ENCODE data around the gene C19orf33.
"Not testable (repeated sequence)": the region's sequence is repeated elsewhere in the genome, so short reads cannot be mapped to it uniquely, and the experiment has no call there.

C19orf33 gene

DNA sequence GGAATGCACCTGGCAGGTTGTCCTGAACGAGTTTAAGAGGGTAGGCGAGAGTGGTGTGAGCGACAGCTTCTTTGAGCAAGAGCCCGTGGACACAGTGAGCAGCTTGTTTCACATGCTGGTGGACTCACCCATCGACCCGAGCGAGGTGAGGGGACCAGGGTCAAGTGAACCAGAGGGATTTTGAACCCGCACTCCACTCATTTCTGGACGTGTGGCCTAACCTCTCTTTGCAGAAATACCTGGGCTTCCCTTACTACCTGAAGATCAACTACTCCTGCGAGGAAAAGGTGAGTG is 33.3 kb downstream of the C19orf33 start:
- DNase-seq (ENCODE audit: low read depth): no peak
- no peak for TF ChIP-seq MYC (IDR thresholded peaks at IDR 0.05; ENCODE audit: low read depth, low read length)
- TF ChIP-seq, protein P1, sequence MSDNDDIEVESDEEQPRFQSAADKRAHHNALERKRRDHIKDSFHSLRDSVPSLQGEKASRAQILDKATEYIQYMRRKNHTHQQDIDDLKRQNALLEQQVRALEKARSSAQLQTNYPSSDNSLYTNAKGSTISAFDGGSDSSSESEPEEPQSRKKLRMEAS (IDR thresholded peaks at IDR 0.05; ENCODE audit: low read depth, low read length): no peak
- H3K4me3 ChIP-seq (ENCODE audit: low read depth, low read length): no peak overlapping the region

DNA sequence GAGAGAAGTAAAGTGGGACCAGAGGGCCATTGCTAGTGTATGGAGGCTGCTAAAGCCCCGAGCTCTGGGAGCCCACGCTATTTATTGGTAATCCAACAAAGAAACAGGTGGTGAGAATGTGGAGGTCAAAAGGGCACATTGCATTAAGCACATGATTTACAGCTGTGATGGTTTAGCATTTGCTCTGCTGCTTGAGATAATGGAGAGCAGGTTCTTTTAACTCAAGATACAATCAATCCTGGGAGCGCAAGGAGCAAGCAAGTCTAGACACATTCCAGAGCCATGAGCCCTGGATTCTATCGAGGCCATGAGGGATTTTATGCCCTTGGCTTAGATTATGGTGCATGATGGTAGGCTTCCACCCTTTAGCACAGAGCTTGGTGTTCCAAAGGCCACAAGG is 35.0 kb downstream of the C19orf33 start:
- DNase-seq (ENCODE audit: low read depth); H3K4me3 ChIP-seq (ENCODE audit: low read depth, low read length): not testable (repeated sequence)

DNA sequence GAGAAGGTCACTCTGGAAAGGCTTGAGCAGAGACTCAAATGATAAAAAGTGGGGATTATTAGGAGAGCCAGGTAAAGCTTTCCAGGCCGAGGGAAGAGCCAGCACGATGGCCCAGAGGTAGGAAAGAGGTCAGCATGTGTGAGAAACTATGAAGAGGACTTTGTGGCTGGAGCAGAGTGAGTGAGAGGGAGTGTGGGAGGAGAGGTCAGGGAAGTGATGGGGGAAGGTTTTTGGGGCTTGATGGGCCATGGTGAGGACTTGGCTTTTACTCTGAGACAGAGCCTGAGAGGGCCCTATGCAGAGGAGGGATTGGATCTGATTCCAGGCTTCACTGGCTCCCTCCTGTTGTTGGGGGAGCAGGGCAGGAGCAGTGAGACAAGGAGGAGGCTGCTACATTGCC is 36.9 kb downstream of the C19orf33 start:
- H3K4me3 ChIP-seq (ENCODE audit: low read depth, low read length): no peak overlapping the region
- TF ChIP-seq, protein P2, sequence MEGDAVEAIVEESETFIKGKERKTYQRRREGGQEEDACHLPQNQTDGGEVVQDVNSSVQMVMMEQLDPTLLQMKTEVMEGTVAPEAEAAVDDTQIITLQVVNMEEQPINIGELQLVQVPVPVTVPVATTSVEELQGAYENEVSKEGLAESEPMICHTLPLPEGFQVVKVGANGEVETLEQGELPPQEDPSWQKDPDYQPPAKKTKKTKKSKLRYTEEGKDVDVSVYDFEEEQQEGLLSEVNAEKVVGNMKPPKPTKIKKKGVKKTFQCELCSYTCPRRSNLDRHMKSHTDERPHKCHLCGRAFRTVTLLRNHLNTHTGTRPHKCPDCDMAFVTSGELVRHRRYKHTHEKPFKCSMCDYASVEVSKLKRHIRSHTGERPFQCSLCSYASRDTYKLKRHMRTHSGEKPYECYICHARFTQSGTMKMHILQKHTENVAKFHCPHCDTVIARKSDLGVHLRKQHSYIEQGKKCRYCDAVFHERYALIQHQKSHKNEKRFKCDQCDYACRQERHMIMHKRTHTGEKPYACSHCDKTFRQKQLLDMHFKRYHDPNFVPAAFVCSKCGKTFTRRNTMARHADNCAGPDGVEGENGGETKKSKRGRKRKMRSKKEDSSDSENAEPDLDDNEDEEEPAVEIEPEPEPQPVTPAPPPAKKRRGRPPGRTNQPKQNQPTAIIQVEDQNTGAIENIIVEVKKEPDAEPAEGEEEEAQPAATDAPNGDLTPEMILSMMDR (IDR thresholded peaks at IDR 0.05; ENCODE audit: low read depth, low read length): no peak
- TF ChIP-seq, protein P1 (IDR thresholded peaks at IDR 0.05; ENCODE audit: low read depth, low read length): no peak
- TF ChIP-seq MYC (IDR thresholded peaks at IDR 0.05; ENCODE audit: low read depth, low read length) (no peak), POLR2A (IDR thresholded peaks at IDR 0.05; ENCODE audit: extremely low read depth, insufficient read length) (no peak)
- no peak for DNase-seq (ENCODE audit: low read depth)

DNA sequence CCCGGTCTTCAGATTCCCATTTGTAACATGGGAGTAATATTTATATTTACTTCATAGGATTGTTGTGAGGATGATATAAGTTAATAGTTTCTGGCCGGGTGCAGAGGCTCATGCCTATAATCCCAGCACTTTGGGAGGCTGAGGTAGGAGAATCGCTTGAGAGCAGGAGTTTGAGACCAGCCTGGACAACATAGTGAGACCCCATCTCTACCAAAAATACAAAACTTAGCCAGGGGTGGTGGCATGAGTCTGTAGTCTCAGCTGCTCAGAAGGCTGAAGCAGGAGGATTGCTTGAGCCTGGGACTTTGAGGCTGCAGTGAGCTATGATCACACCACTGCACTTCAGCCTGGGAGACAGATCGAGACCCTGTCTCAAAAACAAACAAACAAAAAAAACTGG is 42.8 kb downstream of the C19orf33 start:
- TF ChIP-seq, protein P2 (IDR thresholded peaks at IDR 0.05; ENCODE audit: low read depth, low read length): no peak
- no peak for TF ChIP-seq POLR2A (IDR thresholded peaks at IDR 0.05; ENCODE audit: extremely low read depth, insufficient read length)
- no peak for TF ChIP-seq MYC (IDR thresholded peaks at IDR 0.05; ENCODE audit: low read depth, low read length)
- TF ChIP-seq, protein P1 (IDR thresholded peaks at IDR 0.05; ENCODE audit: low read depth, low read length): no peak
- H3K4me3 ChIP-seq (ENCODE audit: low read depth, low read length): no peak overlapping the region
- DNase-seq (ENCODE audit: low read depth): no peak

DNA sequence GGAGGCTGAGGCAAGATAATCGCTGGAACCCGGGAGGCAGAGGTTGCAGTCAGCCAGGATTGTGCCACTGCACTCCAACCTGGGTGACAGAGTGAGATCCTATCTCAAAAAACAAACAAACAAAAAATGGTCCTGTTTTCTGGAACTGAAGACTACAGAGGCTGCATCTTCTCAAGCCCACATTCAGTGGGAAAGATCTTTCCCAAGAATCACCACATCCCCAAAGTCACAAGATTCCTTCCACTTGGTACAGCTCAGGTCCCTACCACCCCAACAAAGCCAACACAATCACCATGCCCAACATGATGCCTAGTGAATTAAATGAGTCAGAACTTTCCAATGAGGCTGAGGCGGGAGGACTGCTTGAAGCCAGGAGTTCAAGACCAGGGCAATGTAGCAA is 46.8 kb downstream of the C19orf33 start:
- H3K4me3 ChIP-seq (ENCODE audit: low read depth, low read length): no peak overlapping the region
- TF ChIP-seq MYC (IDR thresholded peaks at IDR 0.05; ENCODE audit: low read depth, low read length) (no peak), POLR2A (IDR thresholded peaks at IDR 0.05; ENCODE audit: extremely low read depth, insufficient read length) (no peak)
- TF ChIP-seq, protein P2 (IDR thresholded peaks at IDR 0.05; ENCODE audit: low read depth, low read length): no peak
- TF ChIP-seq, protein P1 (IDR thresholded peaks at IDR 0.05; ENCODE audit: low read depth, low read length): no peak
- DNase-seq (ENCODE audit: low read depth): no peak

DNA sequence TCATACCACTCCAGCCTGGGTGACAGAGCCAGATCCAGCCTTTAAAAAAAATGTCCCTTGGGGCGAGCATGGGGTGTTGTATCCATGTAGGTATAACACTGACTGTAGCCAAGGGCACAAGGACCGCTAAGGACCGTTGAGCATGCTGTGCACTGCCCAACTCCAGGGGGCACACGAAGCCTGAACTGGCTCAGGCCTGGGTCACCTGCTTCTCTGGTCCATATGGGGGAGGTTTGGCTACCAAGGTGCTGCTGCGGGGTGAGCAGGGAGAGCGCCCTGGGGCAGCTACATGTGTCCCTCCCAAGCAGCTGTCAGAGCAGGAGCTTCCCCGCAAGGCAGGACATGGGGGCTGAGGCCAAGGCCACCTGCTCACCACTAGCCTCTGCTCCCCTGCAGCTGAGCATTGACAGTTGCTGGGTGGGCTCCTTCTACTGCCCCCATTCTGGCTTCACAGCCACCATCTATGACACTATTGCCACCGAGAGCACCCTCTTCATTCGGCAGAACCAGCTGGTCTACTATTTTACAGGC is 47.9 kb downstream of the C19orf33 start:
- no peak for DNase-seq (ENCODE audit: low read depth)
- no peak overlapping the region for H3K4me3 ChIP-seq (ENCODE audit: low read depth, low read length)

DNA sequence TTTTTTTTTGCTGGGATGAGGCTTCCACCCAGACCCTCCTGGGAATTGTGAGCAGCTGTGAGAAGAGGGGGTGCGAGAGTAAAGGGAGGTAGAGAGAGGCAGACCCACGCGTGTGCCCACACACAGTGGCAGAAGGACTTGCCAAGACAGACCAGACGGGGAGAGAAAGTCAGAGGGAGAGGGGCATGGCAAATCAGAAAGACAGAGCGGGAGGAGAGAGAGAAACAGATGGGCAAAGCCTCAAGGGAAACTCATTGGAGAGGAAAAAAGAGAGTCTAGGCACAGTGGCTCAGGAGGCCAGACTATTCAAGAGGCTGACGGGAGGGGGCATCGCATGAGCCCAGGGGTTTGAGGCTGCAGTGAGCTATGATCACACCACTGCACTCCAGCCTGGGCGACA is 48.6 kb downstream of the C19orf33 start:
- TF ChIP-seq, protein P2 (IDR thresholded peaks at IDR 0.05; ENCODE audit: low read depth, low read length): no peak
- TF ChIP-seq, protein P1 (IDR thresholded peaks at IDR 0.05; ENCODE audit: low read depth, low read length): no peak
- TF ChIP-seq POLR2A (IDR thresholded peaks at IDR 0.05; ENCODE audit: extremely low read depth, insufficient read length) (no peak), MYC (IDR thresholded peaks at IDR 0.05; ENCODE audit: low read depth, low read length) (no peak)
- H3K4me3 ChIP-seq (ENCODE audit: low read depth, low read length): no peak overlapping the region
- no peak for DNase-seq (ENCODE audit: low read depth)

More for the DNA sequence above, 47.9 kb downstream of the C19orf33 start:
- TF ChIP-seq, protein P1 (IDR thresholded peaks at IDR 0.05; ENCODE audit: low read depth, low read length): no peak
- no peak for TF ChIP-seq POLR2A (IDR thresholded peaks at IDR 0.05; ENCODE audit: extremely low read depth, insufficient read length)

Measured in NB4 (cell line).